Activated T-cell treated with anti-CD3 and anti-CD28 coated beads for 4 hours (primary cell): ENCODE measurements around the gene KRT4.
"Not testable (repeated sequence)": the region's sequence is repeated elsewhere in the genome, so short reads cannot be mapped to it uniquely, and the experiment has no call there.

Source experiments
- DNase-seq: peaks from one replicate; pipeline ENCODE4 v3.0.0-alpha.2; 2020

Gene KRT4

GRCh38 chr12:52806821-52807543 is 6.9 kb downstream of the KRT4 start:
- no peak for DNase-seq

GRCh38 chr12:52806169-52806811 is 7.6 kb downstream of the KRT4 start:
- no peak for DNase-seq

GRCh38 chr12:52805739-52806138 is 8.2 kb downstream of the KRT4 start:
- DNase-seq: no peak

- DNase-seq: no peak
Observed at GRCh38 chr12:52805000-52805399, 8.9 kb downstream of the KRT4 start.

GRCh38 chr12:52802442-52802841 is 11.5 kb downstream of the KRT4 start:
- no peak for DNase-seq

- DNase-seq: no peak
Observed at GRCh38 chr12:52801773-52802172, 12.1 kb downstream of the KRT4 start.

- no peak for DNase-seq
Observed at GRCh38 chr12:52800259-52800917, 13.5 kb downstream of the KRT4 start.

- no peak for DNase-seq
Observed at GRCh38 chr12:52799505-52800211, 14.3 kb downstream of the KRT4 start.

GRCh38 chr12:52798671-52799504 is 15.0 kb downstream of the KRT4 start:
- no peak for DNase-seq

GRCh38 chr12:52798003-52798670 is 15.8 kb downstream of the KRT4 start:
- DNase-seq: no peak

GRCh38 chr12:52797529-52797894 is 16.4 kb downstream of the KRT4 start:
- DNase-seq: no peak

- no peak for DNase-seq
Observed at GRCh38 chr12:52796839-52797528, 16.9 kb downstream of the KRT4 start.

- DNase-seq: no peak
Observed at GRCh38 chr12:52796429-52796794, 17.5 kb downstream of the KRT4 start.

- no peak for DNase-seq
Observed at GRCh38 chr12:52795694-52796428, 18.1 kb downstream of the KRT4 start, which contains the start of gene KRT3. KRT3 (minus strand) TSS chr12:52796117; CDS start chr12:52796042, 75 bp downstream.

GRCh38 chr12:52795332-52795674 is 18.6 kb downstream of the KRT4 start:
- not testable (repeated sequence) for DNase-seq

- DNase-seq: no peak
Observed at GRCh38 chr12:52794479-52795331, 19.2 kb downstream of the KRT4 start.

GRCh38 chr12:52792185-52793029 is 21.5 kb downstream of the KRT4 start:
- DNase-seq: no peak

GRCh38 chr12:52791271-52792184 is 22.4 kb downstream of the KRT4 start:
- no peak for DNase-seq
